DMS53 (cell line): Measurements from ENCODE around the gene PMEL.
A peak's percentile ranks its signal among the peaks of the same experiment; 100 is the strongest.
"Not testable (repeated sequence)": the region's sequence is repeated elsewhere in the genome, so short reads cannot be mapped to it uniquely, and the experiment has no call there.

ENCODE experiments used
- DNase-seq: peaks from one replicate; lab custom pipeline; 2025; lab: John Stamatoyannopoulos, UW

Gene PMEL

GRCh38 chr12:55965941-55966407 is at the start of gene PMEL:
PMEL (minus strand) TSS chr12:55966042; CDS start chr12:55966011, 31 bp downstream.
- DNase-seq, result peak; percentile 64

GRCh38 chr12:56014205-56014604 is 48.4 kb upstream of the PMEL start:
- peak; percentile 47 for DNase-seq

GRCh38 chr12:56013482-56013881 is 47.6 kb upstream of the PMEL start:
- DNase-seq, result no peak

- DNase-seq, result no peak
Observed at GRCh38 chr12:56011509-56012090, 45.8 kb upstream of the PMEL start.

GRCh38 chr12:56010111-56010570 is 44.3 kb upstream of the PMEL start:
- no peak for DNase-seq

- DNase-seq, result peak; percentile 75
Observed at GRCh38 chr12:56007564-56008559, 42.0 kb upstream of the PMEL start.

GRCh38 chr12:56004211-56004610 is 38.4 kb upstream of the PMEL start:
- DNase-seq, result no peak

GRCh38 chr12:56003376-56003775 is 37.5 kb upstream of the PMEL start:
- not testable (repeated sequence) for DNase-seq

- peak; percentile 69 for DNase-seq
Observed at GRCh38 chr12:56001487-56002100, 35.8 kb upstream of the PMEL start.

GRCh38 chr12:55999999-56000540 is 34.2 kb upstream of the PMEL start:
- peak; percentile 70 for DNase-seq

GRCh38 chr12:55999522-55999921 is 33.7 kb upstream of the PMEL start:
- DNase-seq, result peak; percentile 70

- DNase-seq, result peak; percentile 65
Observed at GRCh38 chr12:55997535-55997859, 31.7 kb upstream of the PMEL start.

GRCh38 chr12:55996715-55997534 is 31.1 kb upstream of the PMEL start, which contains the start of gene SUOX:
SUOX (plus strand) TSS chr12:55997276; CDS start chr12:56002222, 4,946 bp downstream.
- DNase-seq, result peak; percentile 98

- peak; percentile 84 for DNase-seq
Observed at GRCh38 chr12:55996201-55996714, 30.4 kb upstream of the PMEL start.

GRCh38 chr12:55995366-55995765 is 29.5 kb upstream of the PMEL start:
- DNase-seq, result peak; percentile 17

- DNase-seq, result no peak
Observed at GRCh38 chr12:55993230-55993853, 27.5 kb upstream of the PMEL start.

GRCh38 chr12:55991110-55991509 is 25.3 kb upstream of the PMEL start:
- DNase-seq, result no peak

GRCh38 chr12:55985976-55986375 is 20.1 kb upstream of the PMEL start:
- not testable (repeated sequence) for DNase-seq

GRCh38 chr12:55985341-55985740 is 19.5 kb upstream of the PMEL start:
- no peak for DNase-seq

GRCh38 chr12:55984861-55985260 is 19.0 kb upstream of the PMEL start:
- no peak for DNase-seq
